ENCODE results near the gene FXYD1. TPM values are rescaled to one million over a fixed set of nuclear protein-coding genes. Genes with fewer than 3 reads are reported as not detected.

FXYD1 gene
- total RNA-seq, 5 donors from 2014 or later (not counting 1 experiment from before 2014, with no cell fraction given) = 0.70 to 7.7 (median 4.8) TPM

- ChIA-PET CTCF (interaction anchor here in 1 of 2 donors (0.5 kb wide), 1 partner anchor 99 kb away, joined by 6 read pairs; no protein-coding TSS in a partner anchor), POLR2A (no interaction called here)
- H3K4me1 Mint-ChIP-seq = peaks cover 0 to 4% (median 4%) of the 10 kb centered on the region in 3 donors
- ATAC-seq (replicated peaks in 1 of 4) = no peak
- Histone ChIP-seq H3K27me3 (replicated peaks in 1 of 2; ENCODE audit: control insufficient read depth in 2 of 2, extremely low read depth in 1 of 2, insufficient read depth in 2 of 2, low read length in 1 of 2) (peaks cover 2 to 24% of the 10 kb centered on the region in 2 experiments), H3K4me1 (ENCODE audit: control insufficient read depth in 1 of 2, extremely low read depth in 1 of 2, insufficient read depth in 2 of 2, low read length in 2 of 2) (peaks cover 0 to 8% of the 10 kb centered on the region in 2 experiments), H3K4me3 (ENCODE audit: control insufficient read depth in 1 of 2, extremely low read depth in 1 of 2, low read length in 1 of 2) (no peak overlapping the region), H3K9me3 (no peaks in the 10 kb centered on the region), H3K36me3 (ENCODE audit: control insufficient read depth in 2 of 2, extremely low read depth in 1 of 2, insufficient read depth in 1 of 2, low read length in 1 of 2) (no peaks in the 10 kb centered on the region), H3K27ac (ENCODE audit: low read length) (no peak overlapping the region)
- WGBS (ENCODE audit: insufficient coverage) = 91% methylated on average over 4 of the region's 4 CpGs
- DNase-seq = no peak
- no peaks in the 10 kb centered on the region for H3K9me3 Mint-ChIP-seq
- peaks cover 4 to 9% of the 10 kb centered on the region in 2 donors for H3K27me3 Mint-ChIP-seq
- H3K4me3 Mint-ChIP-seq = no peak overlapping the region
- H3K36me3 Mint-ChIP-seq = no peaks in the 10 kb centered on the region
- H3K27ac Mint-ChIP-seq = no peak overlapping the region
Measured at GRCh38 chr19:35094656-35095055, 44.0 kb upstream of the FXYD1 start.

GRCh38 chr19:35095667-35096368 lies 42.8 kb upstream of the FXYD1 start:
- ChIA-PET CTCF (no interaction called here), POLR2A (no interaction called here)
- Mint-ChIP-seq H3K27ac (no peak overlapping the region), H3K9me3 (no peaks in the 10 kb centered on the region), H3K4me3 (no peak overlapping the region), H3K36me3 (no peaks in the 10 kb centered on the region), H3K4me1 (no peaks in the 10 kb centered on the region), H3K27me3 (peaks cover 2 to 4% of the 10 kb centered on the region in 2 donors)
- Histone ChIP-seq H3K27ac (ENCODE audit: low read length) (no peak overlapping the region), H3K36me3 (ENCODE audit: control insufficient read depth in 2 of 2, extremely low read depth in 1 of 2, insufficient read depth in 1 of 2, low read length in 1 of 2) (no peaks in the 10 kb centered on the region), H3K4me3 (ENCODE audit: control insufficient read depth in 1 of 2, extremely low read depth in 1 of 2, low read length in 1 of 2) (no peak overlapping the region), H3K4me1 (ENCODE audit: control insufficient read depth in 1 of 2, extremely low read depth in 1 of 2, insufficient read depth in 2 of 2, low read length in 2 of 2) (peaks cover 0 to under 1% of the 10 kb centered on the region in 2 experiments), H3K27me3 (replicated peaks in 1 of 2; ENCODE audit: control insufficient read depth in 2 of 2, extremely low read depth in 1 of 2, insufficient read depth in 2 of 2, low read length in 1 of 2) (peaks cover 2 to 15% of the 10 kb centered on the region in 2 experiments), H3K9me3 (no peaks in the 10 kb centered on the region)
- no peak for DNase-seq
- no peak for ATAC-seq (replicated peaks in 1 of 4)
- WGBS (ENCODE audit: insufficient coverage) = 88% methylated on average over 6 of the region's 8 CpGs

- 92% methylated on average over 28 of the region's 29 CpGs for WGBS (ENCODE audit: insufficient coverage)
- Histone ChIP-seq H3K27ac (ENCODE audit: low read length) (no peak overlapping the region), H3K4me3 (ENCODE audit: control insufficient read depth in 1 of 2, extremely low read depth in 1 of 2, low read length in 1 of 2) (no peak overlapping the region), H3K27me3 (replicated peaks in 1 of 2; ENCODE audit: control insufficient read depth in 2 of 2, extremely low read depth in 1 of 2, insufficient read depth in 2 of 2, low read length in 1 of 2) (peaks cover 0 to 3% of the 10 kb centered on the region in 2 experiments), H3K36me3 (ENCODE audit: control insufficient read depth in 2 of 2, extremely low read depth in 1 of 2, insufficient read depth in 1 of 2, low read length in 1 of 2) (no peaks in the 10 kb centered on the region), H3K9me3 (no peaks in the 10 kb centered on the region), H3K4me1 (ENCODE audit: control insufficient read depth in 1 of 2, extremely low read depth in 1 of 2, insufficient read depth in 2 of 2, low read length in 2 of 2) (no peaks in the 10 kb centered on the region)
- peaks cover 0 to 4% of the 10 kb centered on the region in 2 donors for H3K27me3 Mint-ChIP-seq
- no peaks in the 10 kb centered on the region for H3K9me3 Mint-ChIP-seq
- H3K36me3 Mint-ChIP-seq = no peaks in the 10 kb centered on the region
- H3K4me1 Mint-ChIP-seq = no peaks in the 10 kb centered on the region
- DNase-seq (no peak), ATAC-seq (replicated peaks in 1 of 4) (no peak)
- H3K27ac Mint-ChIP-seq = no peak overlapping the region
- H3K4me3 Mint-ChIP-seq = no peak overlapping the region
- CTCF ChIA-PET = no interaction called here
- POLR2A ChIA-PET = no interaction called here
Measured at GRCh38 chr19:35098413-35099049, 40.1 kb upstream of the FXYD1 start.

- Mint-ChIP-seq H3K27ac (no peak overlapping the region), H3K9me3 (no peaks in the 10 kb centered on the region), H3K36me3 (no peaks in the 10 kb centered on the region), H3K27me3 (peaks cover 0 to 2% of the 10 kb centered on the region in 2 donors), H3K4me3 (no peak overlapping the region), H3K4me1 (no peaks in the 10 kb centered on the region)
- POLR2A ChIA-PET = no interaction called here
- Histone ChIP-seq H3K27me3 (replicated peaks in 1 of 2; ENCODE audit: control insufficient read depth in 2 of 2, extremely low read depth in 1 of 2, insufficient read depth in 2 of 2, low read length in 1 of 2) (peaks cover 0 to 3% of the 10 kb centered on the region in 2 experiments), H3K9me3 (no peaks in the 10 kb centered on the region), H3K36me3 (ENCODE audit: control insufficient read depth in 2 of 2, extremely low read depth in 1 of 2, insufficient read depth in 1 of 2, low read length in 1 of 2) (no peaks in the 10 kb centered on the region), H3K4me3 (ENCODE audit: control insufficient read depth in 1 of 2, extremely low read depth in 1 of 2, low read length in 1 of 2) (no peak overlapping the region), H3K27ac (ENCODE audit: low read length) (no peak overlapping the region), H3K4me1 (ENCODE audit: control insufficient read depth in 1 of 2, extremely low read depth in 1 of 2, insufficient read depth in 2 of 2, low read length in 2 of 2) (no peaks in the 10 kb centered on the region)
- 77% methylated on average over 13 of the region's 21 CpGs for WGBS (ENCODE audit: insufficient coverage)
- CTCF ChIA-PET = no interaction called here
- DNase-seq = no peak
- ATAC-seq (replicated peaks in 1 of 4) = no peak
Measured at GRCh38 chr19:35099155-35099896, 39.3 kb upstream of the FXYD1 start.

- H3K4me1 ChIP-seq (ENCODE audit: control insufficient read depth in 1 of 2, extremely low read depth in 1 of 2, insufficient read depth in 2 of 2, low read length in 2 of 2) = no peaks in the 10 kb centered on the region
- no peaks in the 10 kb centered on the region for H3K27me3 Mint-ChIP-seq
- H3K27ac ChIP-seq (ENCODE audit: low read length) = no peak overlapping the region
- no peak overlapping the region for H3K4me3 Mint-ChIP-seq
- no peaks in the 10 kb centered on the region for H3K4me1 Mint-ChIP-seq
- no peak overlapping the region for H3K27ac Mint-ChIP-seq
- H3K4me3 ChIP-seq (ENCODE audit: control insufficient read depth in 1 of 2, extremely low read depth in 1 of 2, low read length in 1 of 2) = no peak overlapping the region
- H3K9me3 ChIP-seq = no peaks in the 10 kb centered on the region
- no peaks in the 10 kb centered on the region for H3K36me3 ChIP-seq (ENCODE audit: control insufficient read depth in 2 of 2, extremely low read depth in 1 of 2, insufficient read depth in 1 of 2, low read length in 1 of 2)
- ChIA-PET CTCF (no interaction called here), POLR2A (no interaction called here)
- no peak for ATAC-seq (replicated peaks in 1 of 4)
- no peaks in the 10 kb centered on the region for H3K9me3 Mint-ChIP-seq
- no peaks in the 10 kb centered on the region for H3K36me3 Mint-ChIP-seq
- no peak for DNase-seq
- peaks cover 0 to 3% of the 10 kb centered on the region in 2 experiments for H3K27me3 ChIP-seq (replicated peaks in 1 of 2; ENCODE audit: control insufficient read depth in 2 of 2, extremely low read depth in 1 of 2, insufficient read depth in 2 of 2, low read length in 1 of 2)
- WGBS (ENCODE audit: insufficient coverage) = 93% methylated on average over 12 of the region's 13 CpGs
Measured at GRCh38 chr19:35099897-35100275, 38.7 kb upstream of the FXYD1 start.

GRCh38 chr19:35100588-35101533 lies 37.8 kb upstream of the FXYD1 start:
- ChIA-PET POLR2A (no interaction called here), CTCF (interaction anchor here in 1 of 2 donors (0.6 kb wide), 1 partner anchor 11 kb away, joined by 3 read pairs; no protein-coding TSS in a partner anchor)
- H3K27me3 Mint-ChIP-seq = no peaks in the 10 kb centered on the region
- no peaks in the 10 kb centered on the region for H3K36me3 ChIP-seq (ENCODE audit: control insufficient read depth in 2 of 2, extremely low read depth in 1 of 2, insufficient read depth in 1 of 2, low read length in 1 of 2)
- no peak overlapping the region for H3K4me3 ChIP-seq (ENCODE audit: control insufficient read depth in 1 of 2, extremely low read depth in 1 of 2, low read length in 1 of 2)
- H3K9me3 Mint-ChIP-seq = no peaks in the 10 kb centered on the region
- H3K4me3 Mint-ChIP-seq = no peak overlapping the region
- no peak overlapping the region for H3K27ac Mint-ChIP-seq
- H3K4me1 Mint-ChIP-seq = no peaks in the 10 kb centered on the region
- no peaks in the 10 kb centered on the region for H3K9me3 ChIP-seq
- H3K27ac ChIP-seq (ENCODE audit: low read length) = no peak overlapping the region
- DNase-seq (no peak), ATAC-seq (replicated peaks in 1 of 4) (no peak)
- 72% methylated on average over 14 of the region's 16 CpGs for WGBS (ENCODE audit: insufficient coverage)
- peaks cover 0 to 3% of the 10 kb centered on the region in 2 experiments for H3K27me3 ChIP-seq (replicated peaks in 1 of 2; ENCODE audit: control insufficient read depth in 2 of 2, extremely low read depth in 1 of 2, insufficient read depth in 2 of 2, low read length in 1 of 2)
- no peaks in the 10 kb centered on the region for H3K4me1 ChIP-seq (ENCODE audit: control insufficient read depth in 1 of 2, extremely low read depth in 1 of 2, insufficient read depth in 2 of 2, low read length in 2 of 2)
- H3K36me3 Mint-ChIP-seq = no peaks in the 10 kb centered on the region

Measured in T-cell (primary cell).